Measurements from ENCODE around the gene MPND. TPM values are rescaled to one million over a fixed set of nuclear protein-coding genes. Genes with fewer than 3 reads are reported as not detected.

MPND gene
- total and polyA plus RNA-seq, 2 of the 13 experiments (the other 11 are each of a cell fraction or from before 2014, with no cell fraction given), result 10.8 to 15.8 TPM

- 0 out of 2 replicates have a peak, but pooled peaks have one; percentile 23 for TF ChIP-seq ZBTB3 (CRISPR knock-in tag; IDR thresholded peaks at IDR 0.05; ENCODE audit: borderline replicate concordance, low read depth)
- TF ChIP-seq, protein P1, sequence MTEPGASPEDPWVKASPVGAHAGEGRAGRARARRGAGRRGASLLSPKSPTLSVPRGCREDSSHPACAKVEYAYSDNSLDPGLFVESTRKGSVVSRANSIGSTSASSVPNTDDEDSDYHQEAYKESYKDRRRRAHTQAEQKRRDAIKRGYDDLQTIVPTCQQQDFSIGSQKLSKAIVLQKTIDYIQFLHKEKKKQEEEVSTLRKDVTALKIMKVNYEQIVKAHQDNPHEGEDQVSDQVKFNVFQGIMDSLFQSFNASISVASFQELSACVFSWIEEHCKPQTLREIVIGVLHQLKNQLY (CRISPR knock-in tag; IDR thresholded peaks at IDR 0.05), result peak; percentile 94
- no peak for TF ChIP-seq ZNF781 (CRISPR knock-in tag; IDR thresholded peaks at IDR 0.05; ENCODE audit: borderline replicate concordance, not compliant biosample characterization)
- peak; percentile 88 for TF ChIP-seq ELF3 (CRISPR knock-in tag; IDR thresholded peaks at IDR 0.05)
- peak; percentile 46 for TF ChIP-seq ZNF607 (CRISPR knock-in tag; IDR thresholded peaks at IDR 0.05; ENCODE audit: borderline replicate concordance)
- TF ChIP-seq ZNF501 (CRISPR knock-in tag; IDR thresholded peaks at IDR 0.05), result no peak
- peak; percentile 30; the same call in 1 of the 2 replicates for TF ChIP-seq ATF1 (CRISPR knock-in tag; IDR thresholded peaks at IDR 0.05)
- TF ChIP-seq POGK (CRISPR knock-in tag; conservative IDR thresholded peaks at IDR 0.05), result 0 out of 2 replicates have a peak, but pooled peaks have one; percentile 39
- TF ChIP-seq DMAP1 (CRISPR knock-in tag; IDR thresholded peaks at IDR 0.05), result peak; percentile 85; the same call in 1 of the 2 replicates
- peak; percentile 83 for TF ChIP-seq ZNF614 (CRISPR knock-in tag; IDR thresholded peaks at IDR 0.05; ENCODE audit: borderline replicate concordance)
- peak; percentile 60; the same call in 1 of the 2 replicates for TF ChIP-seq ZHX2 (IDR thresholded peaks at IDR 0.05; ENCODE audit: low read depth)
- TF ChIP-seq ZHX2 (CRISPR knock-in tag; IDR thresholded peaks at IDR 0.05; ENCODE audit: borderline replicate concordance), result no peak
- TF ChIP-seq, protein P2, sequence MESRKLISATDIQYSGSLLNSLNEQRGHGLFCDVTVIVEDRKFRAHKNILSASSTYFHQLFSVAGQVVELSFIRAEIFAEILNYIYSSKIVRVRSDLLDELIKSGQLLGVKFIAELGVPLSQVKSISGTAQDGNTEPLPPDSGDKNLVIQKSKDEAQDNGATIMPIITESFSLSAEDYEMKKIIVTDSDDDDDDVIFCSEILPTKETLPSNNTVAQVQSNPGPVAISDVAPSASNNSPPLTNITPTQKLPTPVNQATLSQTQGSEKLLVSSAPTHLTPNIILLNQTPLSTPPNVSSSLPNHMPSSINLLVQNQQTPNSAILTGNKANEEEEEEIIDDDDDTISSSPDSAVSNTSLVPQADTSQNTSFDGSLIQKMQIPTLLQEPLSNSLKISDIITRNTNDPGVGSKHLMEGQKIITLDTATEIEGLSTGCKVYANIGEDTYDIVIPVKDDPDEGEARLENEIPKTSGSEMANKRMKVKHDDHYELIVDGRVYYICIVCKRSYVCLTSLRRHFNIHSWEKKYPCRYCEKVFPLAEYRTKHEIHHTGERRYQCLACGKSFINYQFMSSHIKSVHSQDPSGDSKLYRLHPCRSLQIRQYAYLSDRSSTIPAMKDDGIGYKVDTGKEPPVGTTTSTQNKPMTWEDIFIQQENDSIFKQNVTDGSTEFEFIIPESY (CRISPR knock-in tag; IDR thresholded peaks at IDR 0.05), result peak; percentile 63; the same call in 1 of the 2 replicates
- peak; percentile 46; the same call in 1 of the 2 replicates for TF ChIP-seq GTF2F1 (IDR thresholded peaks at IDR 0.05; ENCODE audit: low read length)
- 0 out of 2 replicates have a peak, but pooled peaks have one; percentile 53 for TF ChIP-seq ZNF317 (CRISPR knock-in tag; IDR thresholded peaks at IDR 0.05)
- no peak for TF ChIP-seq ZNF138 (CRISPR knock-in tag; IDR thresholded peaks at IDR 0.05; ENCODE audit: low read depth)
- TF ChIP-seq ZNF331 (CRISPR knock-in tag; IDR thresholded peaks at IDR 0.05), result 0 out of 2 replicates have a peak, but pooled peaks have one; percentile 29
- peak; percentile 66; the same call in 1 of the 2 replicates for TF ChIP-seq IRF2 (CRISPR knock-in tag; IDR thresholded peaks at IDR 0.05)
- TF ChIP-seq ZFP36L2 (CRISPR knock-in tag; IDR thresholded peaks at IDR 0.05), result no peak
- peak; percentile 86 for TF ChIP-seq SPEN (CRISPR knock-in tag; IDR thresholded peaks at IDR 0.05; ENCODE audit: low read depth)
Measured at GRCh38 chr19:4390567-4391305, 47.4 kb downstream of the MPND start (continued).

Data from HepG2 (cell line).